GM23338 (cell line): ENCODE results near the gene DHX8.
"Not testable (repeated sequence)": the region's sequence is repeated elsewhere in the genome, so short reads cannot be mapped to it uniquely, and the experiment has no call there.

ENCODE experiments used
- EZH2 ChIP-seq: fragments of 200-600 bp; sonication (generic); IDR thresholded peaks from one replicate; pipeline ENCODE4 v1.8.0; 2017; ENCODE audit warnings: antibody characterized with exemption, mild to moderate bottlenecking, low read depth; ENCODE audit not compliant: unreplicated experiment
- POLR2AphosphoS5 ChIP-seq: IDR thresholded peaks from 2 replicates; pipeline ENCODE4 v1.6.1; 2016; ENCODE audit warnings: antibody characterized with exemption, low read depth
- TF ChIP-seq, protein P1 (sequence below), 2 experiments: fragments of 200-600 bp in 1 of 2; sonication (generic) in 1 of 2; conservative IDR thresholded peaks; 2 replicates each; pipeline versions ENCODE4 v1.5.1 to v1.6.1; 2016 to 2017; ENCODE audit warnings: antibody characterized with exemption in 2 of 2, low read depth in 2 of 2, mild to moderate bottlenecking in 2 of 2, moderate library complexity in 1 of 2
- TF ChIP-seq, protein P2 (sequence below): IDR thresholded peaks from one replicate; pipeline ENCODE4 v1.6.1; 2018; ENCODE audit warnings: antibody characterized with exemption; ENCODE audit not compliant: unreplicated experiment

DNA sequence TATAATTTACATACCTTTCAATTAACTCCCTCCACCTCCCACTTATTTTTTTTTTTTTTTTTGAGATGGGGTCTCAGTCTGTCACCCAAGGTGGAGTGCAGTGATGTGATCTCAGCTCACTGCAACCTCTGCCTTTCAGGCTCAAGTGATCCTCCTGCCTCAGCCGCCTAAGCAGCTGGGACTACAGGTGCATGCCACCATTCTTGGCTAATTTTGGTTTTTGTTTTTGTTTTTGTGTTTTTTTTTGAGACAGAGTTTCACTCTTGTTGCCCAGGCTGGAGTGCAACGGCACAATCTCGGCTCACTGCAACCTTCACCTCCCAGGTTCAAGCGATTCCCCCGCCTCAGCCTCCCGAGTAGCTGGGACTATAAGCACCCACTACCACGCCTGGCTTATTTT, 25.7 kb downstream of the DHX8 start:
- TF ChIP-seq, protein P1, sequence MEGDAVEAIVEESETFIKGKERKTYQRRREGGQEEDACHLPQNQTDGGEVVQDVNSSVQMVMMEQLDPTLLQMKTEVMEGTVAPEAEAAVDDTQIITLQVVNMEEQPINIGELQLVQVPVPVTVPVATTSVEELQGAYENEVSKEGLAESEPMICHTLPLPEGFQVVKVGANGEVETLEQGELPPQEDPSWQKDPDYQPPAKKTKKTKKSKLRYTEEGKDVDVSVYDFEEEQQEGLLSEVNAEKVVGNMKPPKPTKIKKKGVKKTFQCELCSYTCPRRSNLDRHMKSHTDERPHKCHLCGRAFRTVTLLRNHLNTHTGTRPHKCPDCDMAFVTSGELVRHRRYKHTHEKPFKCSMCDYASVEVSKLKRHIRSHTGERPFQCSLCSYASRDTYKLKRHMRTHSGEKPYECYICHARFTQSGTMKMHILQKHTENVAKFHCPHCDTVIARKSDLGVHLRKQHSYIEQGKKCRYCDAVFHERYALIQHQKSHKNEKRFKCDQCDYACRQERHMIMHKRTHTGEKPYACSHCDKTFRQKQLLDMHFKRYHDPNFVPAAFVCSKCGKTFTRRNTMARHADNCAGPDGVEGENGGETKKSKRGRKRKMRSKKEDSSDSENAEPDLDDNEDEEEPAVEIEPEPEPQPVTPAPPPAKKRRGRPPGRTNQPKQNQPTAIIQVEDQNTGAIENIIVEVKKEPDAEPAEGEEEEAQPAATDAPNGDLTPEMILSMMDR (conservative IDR thresholded peaks at IDR 0.05; ENCODE audit: low read depth in 2 of 2): not testable (repeated sequence)
- TF ChIP-seq, protein P2, sequence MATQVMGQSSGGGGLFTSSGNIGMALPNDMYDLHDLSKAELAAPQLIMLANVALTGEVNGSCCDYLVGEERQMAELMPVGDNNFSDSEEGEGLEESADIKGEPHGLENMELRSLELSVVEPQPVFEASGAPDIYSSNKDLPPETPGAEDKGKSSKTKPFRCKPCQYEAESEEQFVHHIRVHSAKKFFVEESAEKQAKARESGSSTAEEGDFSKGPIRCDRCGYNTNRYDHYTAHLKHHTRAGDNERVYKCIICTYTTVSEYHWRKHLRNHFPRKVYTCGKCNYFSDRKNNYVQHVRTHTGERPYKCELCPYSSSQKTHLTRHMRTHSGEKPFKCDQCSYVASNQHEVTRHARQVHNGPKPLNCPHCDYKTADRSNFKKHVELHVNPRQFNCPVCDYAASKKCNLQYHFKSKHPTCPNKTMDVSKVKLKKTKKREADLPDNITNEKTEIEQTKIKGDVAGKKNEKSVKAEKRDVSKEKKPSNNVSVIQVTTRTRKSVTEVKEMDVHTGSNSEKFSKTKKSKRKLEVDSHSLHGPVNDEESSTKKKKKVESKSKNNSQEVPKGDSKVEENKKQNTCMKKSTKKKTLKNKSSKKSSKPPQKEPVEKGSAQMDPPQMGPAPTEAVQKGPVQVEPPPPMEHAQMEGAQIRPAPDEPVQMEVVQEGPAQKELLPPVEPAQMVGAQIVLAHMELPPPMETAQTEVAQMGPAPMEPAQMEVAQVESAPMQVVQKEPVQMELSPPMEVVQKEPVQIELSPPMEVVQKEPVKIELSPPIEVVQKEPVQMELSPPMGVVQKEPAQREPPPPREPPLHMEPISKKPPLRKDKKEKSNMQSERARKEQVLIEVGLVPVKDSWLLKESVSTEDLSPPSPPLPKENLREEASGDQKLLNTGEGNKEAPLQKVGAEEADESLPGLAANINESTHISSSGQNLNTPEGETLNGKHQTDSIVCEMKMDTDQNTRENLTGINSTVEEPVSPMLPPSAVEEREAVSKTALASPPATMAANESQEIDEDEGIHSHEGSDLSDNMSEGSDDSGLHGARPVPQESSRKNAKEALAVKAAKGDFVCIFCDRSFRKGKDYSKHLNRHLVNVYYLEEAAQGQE: not testable (repeated sequence)
- not testable (repeated sequence) for TF ChIP-seq EZH2, POLR2AphosphoS5
